Measurements from ENCODE around the gene KRT13. TPM values are rescaled to one million over a fixed set of nuclear protein-coding genes. Genes with fewer than 3 reads are reported as not detected.
A peak's percentile ranks its signal among the peaks of the same experiment; 100 is the strongest.

Gene KRT13
- total and polyA plus RNA-seq, 9 of the 15 experiments (the other 6 are each of a cell fraction or from before 2014, with no cell fraction given): 0.11 to 1.1 (median 0.24) TPM; not detected in 3

DNA sequence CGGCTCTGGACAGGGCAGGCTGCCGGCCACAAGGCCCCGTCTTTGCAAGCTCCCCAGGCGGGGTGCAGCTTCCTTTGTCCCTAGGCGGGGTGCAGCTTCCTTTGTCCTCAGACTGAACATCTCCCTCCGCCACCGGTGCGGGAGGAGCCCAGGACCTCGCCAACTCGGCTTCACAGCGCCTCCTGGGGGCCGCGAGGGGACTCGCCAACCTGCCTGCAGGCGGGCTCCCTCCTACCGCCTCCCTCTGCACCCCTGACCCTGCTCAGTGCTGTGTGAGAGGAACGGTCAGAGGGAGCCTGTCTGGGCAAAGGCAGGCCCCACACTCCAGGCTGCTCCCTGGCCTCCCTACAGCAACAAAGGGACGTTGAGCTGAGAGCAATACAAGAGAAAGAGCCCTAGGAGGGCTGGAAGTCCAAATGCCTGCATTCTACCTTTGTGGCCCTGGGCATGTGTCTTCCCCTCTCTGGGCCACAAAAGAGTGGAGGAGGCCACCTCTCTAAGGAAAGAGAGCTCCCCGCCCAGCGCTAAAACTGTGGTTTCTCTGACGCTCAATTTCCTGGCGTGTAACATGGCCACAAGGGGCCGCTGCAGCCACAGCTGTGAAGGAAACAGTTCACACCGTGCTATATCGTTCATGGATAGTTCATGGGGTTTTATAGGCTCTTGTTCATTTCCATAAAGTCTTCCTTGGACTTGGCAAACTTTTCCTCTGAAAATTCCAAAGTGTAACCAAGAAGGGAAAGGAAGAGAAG lies 43.6 kb upstream of the KRT13 start (continued):
- peak; percentile 77 for TF ChIP-seq DEAF1 (CRISPR knock-in tag; IDR thresholded peaks at IDR 0.05)
- TF ChIP-seq HEY1 (CRISPR knock-in tag; IDR thresholded peaks at IDR 0.05; ENCODE audit: borderline replicate concordance): no peak
- TF ChIP-seq XRCC4 (IDR thresholded peaks at IDR 0.05; ENCODE audit: extremely low read depth, insufficient read depth, insufficient read length): no peak
- TF ChIP-seq TAF15 (IDR thresholded peaks at IDR 0.05; ENCODE audit: low read depth, low read length): no peak
- no peak for TF ChIP-seq MXI1 (IDR thresholded peaks at IDR 0.05; ENCODE audit: low read depth, low read length)
- peak in 1 of 2 experiments; percentile 46; a peak in 1 of 4 replicates for TF ChIP-seq TEAD1 (CRISPR knock-in tag; IDR thresholded peaks at IDR 0.05)
- TF ChIP-seq ATF2 (CRISPR knock-in tag; IDR thresholded peaks at IDR 0.05): no peak
- TF ChIP-seq ELF2 (CRISPR knock-in tag; IDR thresholded peaks at IDR 0.05): peak; percentile 63; the same call in 1 of the 2 replicates
- TF ChIP-seq CHD2 (IDR thresholded peaks at IDR 0.05; ENCODE audit: low read depth, low read length): no peak
- no peak for TF ChIP-seq PHTF2 (CRISPR knock-in tag; IDR thresholded peaks at IDR 0.05)
- 0 out of 2 replicates have a peak, but pooled peaks have one; percentile 48 for TF ChIP-seq TOE1 (IDR thresholded peaks at IDR 0.05; ENCODE audit: borderline replicate concordance)
- no peak for TF ChIP-seq TOE1 (CRISPR knock-in tag; IDR thresholded peaks at IDR 0.05; ENCODE audit: borderline replicate concordance, low read depth)
- TF ChIP-seq RREB1 (CRISPR knock-in tag; IDR thresholded peaks at IDR 0.05): no peak
- TF ChIP-seq TBL1XR1 (IDR thresholded peaks at IDR 0.05; ENCODE audit: low read length in 2 of 2): peak in 1 of 2 experiments; percentile 29; a peak in 1 of 4 replicates
- TF ChIP-seq TGIF2 (CRISPR knock-in tag; IDR thresholded peaks at IDR 0.05): no peak
- no peak for TF ChIP-seq HOMEZ (CRISPR knock-in tag; IDR thresholded peaks at IDR 0.05)
- TF ChIP-seq MYNN (IDR thresholded peaks at IDR 0.05): peak; percentile 34; the same call in 1 of the 2 replicates
- TF ChIP-seq MYNN (CRISPR knock-in tag; IDR thresholded peaks at IDR 0.05): no peak
